COLO668 (cell line): ENCODE data around the gene PKD1.
"Not testable (repeated sequence)": the region's sequence is repeated elsewhere in the genome, so short reads cannot be mapped to it uniquely, and the experiment has no call there.

ENCODE experiments used
- DNase-seq: peaks from one replicate; lab custom pipeline; 2025; ENCODE audit not compliant: unreplicated experiment; lab: John Stamatoyannopoulos, UW

The PKD1 gene

GRCh38 chr16:2152695-2153506, 17.2 kb upstream of the PKD1 start:
- DNase-seq = peak; percentile 59

- DNase-seq = no peak
Observed at GRCh38 chr16:2151188-2152091, 15.7 kb upstream of the PKD1 start.

GRCh38 chr16:2150418-2151187, 14.9 kb upstream of the PKD1 start:
- DNase-seq = peak; percentile 81

GRCh38 chr16:2149630-2150417, 14.1 kb upstream of the PKD1 start:
- DNase-seq = peak; percentile 37

- peak; percentile 69 for DNase-seq
Observed at GRCh38 chr16:2148714-2149629, 13.3 kb upstream of the PKD1 start.

GRCh38 chr16:2147981-2148671, 12.4 kb upstream of the PKD1 start, which contains the start of gene RAB26:
RAB26 (plus strand) TSS chr16:2148625; CDS start chr16:2148784, 159 bp downstream.
- peak; percentile 96 for DNase-seq

GRCh38 chr16:2147378-2147777, 11.7 kb upstream of the PKD1 start:
- DNase-seq = no peak

- DNase-seq = no peak
Observed at GRCh38 chr16:2145843-2146242, 10.1 kb upstream of the PKD1 start.

GRCh38 chr16:2143878-2144485, 8.3 kb upstream of the PKD1 start:
- peak; percentile 42 for DNase-seq

GRCh38 chr16:2142942-2143877, 7.5 kb upstream of the PKD1 start:
- peak; percentile 74 for DNase-seq

GRCh38 chr16:2135071-2135470, 627 bp downstream of the PKD1 start:
- peak; percentile 11 for DNase-seq

GRCh38 chr16:2133797-2134196, 1.9 kb downstream of the PKD1 start:
- not testable (repeated sequence) for DNase-seq

GRCh38 chr16:2129890-2130447, 5.7 kb downstream of the PKD1 start:
- not testable (repeated sequence) for DNase-seq

- DNase-seq = not testable (repeated sequence)
Observed at GRCh38 chr16:2129251-2129650, 6.4 kb downstream of the PKD1 start.

GRCh38 chr16:2127630-2128280, 7.9 kb downstream of the PKD1 start:
- peak; percentile 47 for DNase-seq

GRCh38 chr16:2126928-2127556, 8.7 kb downstream of the PKD1 start:
- not testable (repeated sequence) for DNase-seq
